Neural progenitor cell (in vitro differentiated cells): ENCODE results near the gene ADARB2. TPM values are rescaled to one million over a fixed set of nuclear protein-coding genes. Genes with fewer than 3 reads are reported as not detected.

ENCODE experiments used
- DNase-seq: peaks from one replicate; pipeline ENCODE4 v3.0.0-alpha.2; 2016; ENCODE audit warnings: low spot score
- H2AFZ ChIP-seq: fragments of 200-600 bp; sonication (generic); replicated peaks from 2 replicates; pipeline ENCODE4 v1.6.1; 2016; ENCODE audit warnings: antibody characterized with exemption
- H3F3A ChIP-seq: fragments of 200-600 bp; sonication (generic); 2 replicates; pipeline ENCODE4 v1.6.1; 2016; ENCODE audit warnings: antibody characterized with exemption, low read depth
- H3K27ac ChIP-seq: fragments of 200-600 bp; sonication (generic); 2 replicates; pipeline ENCODE4 v1.5.1; 2016; ENCODE audit warnings: mild to moderate bottlenecking
- H3K27me3 ChIP-seq: fragments of 200-600 bp; sonication (generic); 2 replicates; pipeline ENCODE4 v1.6.1; 2016; ENCODE audit warnings: mild to moderate bottlenecking, moderate library complexity
- H3K36me3 ChIP-seq: fragments of 200-600 bp; sonication (generic); 2 replicates; pipeline ENCODE4 v1.5.1; 2016
- H3K4me1 ChIP-seq: fragments of 200-600 bp; sonication (generic); 2 replicates; pipeline ENCODE4 v1.6.1; 2016; ENCODE audit warnings: mixed run types
- H3K4me2 ChIP-seq: fragments of 200-600 bp; sonication (generic); 2 replicates; pipeline ENCODE4 v1.6.1; 2016
- H3K4me3 ChIP-seq: fragments of 200-600 bp; sonication (generic); 2 replicates; pipeline ENCODE4 v1.5.1; 2016
- H3K79me2 ChIP-seq: fragments of 200-600 bp; sonication (generic); 2 replicates; pipeline ENCODE4 v1.6.1; 2016; ENCODE audit warnings: low read depth
- H3K9ac ChIP-seq: fragments of 200-600 bp; sonication (generic); 2 replicates; pipeline ENCODE4 v1.6.1; 2016
- H3K9me3 ChIP-seq: fragments of 200-600 bp; sonication (generic); 2 replicates; pipeline ENCODE4 v1.5.1; 2016; ENCODE audit warnings: low read depth
- H4K20me1 ChIP-seq: fragments of 200-600 bp; sonication (generic); 2 replicates; pipeline ENCODE4 v1.6.1; 2016; ENCODE audit warnings: low read depth
- H3K27ac Mint-ChIP-seq: 3 replicates; pipeline ENCODE4 v1.8.0; 2021; ENCODE audit warnings: mixed read lengths
- H3K27me3 Mint-ChIP-seq: 2 replicates; pipeline ENCODE4 v1.8.0; 2022; ENCODE audit warnings: low read depth, mild to moderate bottlenecking, inconsistent platforms, moderate library complexity, mixed read lengths; ENCODE audit not compliant: insufficient read depth
- H3K36me3 Mint-ChIP-seq: 3 replicates; pipeline ENCODE4 v1.8.0; 2021; ENCODE audit warnings: mixed read lengths
- H3K4me1 Mint-ChIP-seq: 3 replicates; pipeline ENCODE4 v1.8.0; 2021; ENCODE audit warnings: mixed read lengths
- H3K4me3 Mint-ChIP-seq: 3 replicates; pipeline ENCODE4 v1.8.0; 2021; ENCODE audit warnings: mild to moderate bottlenecking, moderate library complexity, mixed read lengths
- H3K9me3 Mint-ChIP-seq: 3 replicates; pipeline ENCODE4 v1.8.0; 2020; ENCODE audit warnings: mixed read lengths
- EZH2 ChIP-seq: fragments of 200-600 bp; sonication (generic); IDR thresholded peaks from 2 replicates; pipeline ENCODE4 v1.6.1; 2017; ENCODE audit warnings: antibody characterized with exemption, mild to moderate bottlenecking, moderate library complexity
- EZH2phosphoT487 ChIP-seq: fragments of 200-600 bp; sonication (generic); IDR thresholded peaks from 2 replicates; pipeline ENCODE4 v1.6.1; 2017; ENCODE audit warnings: antibody characterized with exemption
- total RNA-seq: library from RNA; depleted of rRNA; stranded (reverse); fragments of >200 nt; gene quantifications from 2 replicates; pipeline ENCODE4 v1.2.3, GENCODE V29; 2015; ENCODE audit warnings: low replicate concordance
- TF ChIP-seq, protein P1 (sequence below): fragments of 200-600 bp; sonication (generic); IDR thresholded peaks from 2 replicates; pipeline ENCODE4 v1.5.1; 2017; ENCODE audit warnings: antibody characterized with exemption, mild to moderate bottlenecking

The ADARB2 gene
- total RNA-seq, 1 donor from 2014 or later = not detected

DNA sequence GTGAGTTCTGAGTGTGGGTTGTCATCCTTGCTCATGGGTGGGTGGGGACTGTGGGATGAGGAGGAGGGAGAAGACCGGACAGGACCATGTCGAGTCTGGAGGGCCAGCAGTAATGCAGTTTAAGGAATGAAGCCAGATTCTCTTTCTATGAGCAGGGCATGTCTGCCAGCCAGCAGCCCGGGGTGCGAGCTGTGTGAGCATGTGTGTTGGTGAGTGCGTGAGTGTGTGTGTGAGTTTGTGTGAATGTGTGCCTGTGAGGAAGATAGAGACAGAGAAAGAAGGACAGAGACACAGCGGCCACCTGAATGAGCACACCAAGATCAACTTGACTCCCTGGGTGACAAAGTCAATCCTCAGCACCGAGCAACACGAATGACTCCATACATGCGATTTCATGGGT is 52.3 kb downstream of the ADARB2 start:
- peaks cover 3% of the 10 kb centered on the region for H3K36me3 Mint-ChIP-seq
- Histone ChIP-seq H2AFZ (no peak overlapping the region), H3K9ac (no peak overlapping the region), H3F3A (no peaks in the 10 kb centered on the region), H3K4me1 (peaks cover 2% of the 10 kb centered on the region), H3K9me3 (no peaks in the 10 kb centered on the region), H3K79me2 (no peaks in the 10 kb centered on the region), H3K36me3 (no peaks in the 10 kb centered on the region), H3K4me2 (no peak overlapping the region), H3K27me3 (no peaks in the 10 kb centered on the region), H3K27ac (no peak overlapping the region), H3K4me3 (no peak overlapping the region), H4K20me1 (no peaks in the 10 kb centered on the region)
- peaks cover 3% of the 10 kb centered on the region for H3K27me3 Mint-ChIP-seq
- H3K9me3 Mint-ChIP-seq = peaks cover 13% of the 10 kb centered on the region
- no peak for DNase-seq
- H3K4me3 Mint-ChIP-seq = no peak overlapping the region
- H3K27ac Mint-ChIP-seq = no peak overlapping the region
- TF ChIP-seq EZH2 (no peak), EZH2phosphoT487 (no peak)
- TF ChIP-seq, protein P1, sequence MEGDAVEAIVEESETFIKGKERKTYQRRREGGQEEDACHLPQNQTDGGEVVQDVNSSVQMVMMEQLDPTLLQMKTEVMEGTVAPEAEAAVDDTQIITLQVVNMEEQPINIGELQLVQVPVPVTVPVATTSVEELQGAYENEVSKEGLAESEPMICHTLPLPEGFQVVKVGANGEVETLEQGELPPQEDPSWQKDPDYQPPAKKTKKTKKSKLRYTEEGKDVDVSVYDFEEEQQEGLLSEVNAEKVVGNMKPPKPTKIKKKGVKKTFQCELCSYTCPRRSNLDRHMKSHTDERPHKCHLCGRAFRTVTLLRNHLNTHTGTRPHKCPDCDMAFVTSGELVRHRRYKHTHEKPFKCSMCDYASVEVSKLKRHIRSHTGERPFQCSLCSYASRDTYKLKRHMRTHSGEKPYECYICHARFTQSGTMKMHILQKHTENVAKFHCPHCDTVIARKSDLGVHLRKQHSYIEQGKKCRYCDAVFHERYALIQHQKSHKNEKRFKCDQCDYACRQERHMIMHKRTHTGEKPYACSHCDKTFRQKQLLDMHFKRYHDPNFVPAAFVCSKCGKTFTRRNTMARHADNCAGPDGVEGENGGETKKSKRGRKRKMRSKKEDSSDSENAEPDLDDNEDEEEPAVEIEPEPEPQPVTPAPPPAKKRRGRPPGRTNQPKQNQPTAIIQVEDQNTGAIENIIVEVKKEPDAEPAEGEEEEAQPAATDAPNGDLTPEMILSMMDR = no peak
- peaks cover 16% of the 10 kb centered on the region for H3K4me1 Mint-ChIP-seq

DNA sequence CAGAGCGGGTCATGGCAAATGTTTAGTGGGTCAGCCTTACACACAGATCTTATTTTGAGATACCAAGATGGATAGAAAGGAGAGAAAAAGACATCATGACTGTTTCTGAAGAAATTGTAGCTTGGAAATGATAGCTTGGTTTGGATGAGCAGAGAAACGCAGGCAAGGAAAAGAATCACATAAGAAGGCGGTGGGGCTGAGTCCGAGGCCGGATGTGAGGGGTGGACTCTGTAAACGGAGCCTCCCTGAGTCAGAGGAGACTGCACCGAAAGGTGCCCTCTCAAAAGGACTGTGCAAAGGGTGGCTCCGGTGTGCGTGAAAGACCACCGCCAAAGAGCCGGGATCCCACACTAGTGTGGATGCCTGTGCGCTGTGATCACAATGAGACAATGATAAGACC is 53.7 kb downstream of the ADARB2 start:
- H3K9me3 ChIP-seq = no peaks in the 10 kb centered on the region
- H3K79me2 ChIP-seq = no peaks in the 10 kb centered on the region
- Mint-ChIP-seq H3K9me3 (peaks cover 6% of the 10 kb centered on the region), H3K27me3 (peaks cover 3% of the 10 kb centered on the region), H3K4me1 (peaks cover 18% of the 10 kb centered on the region), H3K4me3 (no peak overlapping the region), H3K36me3 (peaks cover 3% of the 10 kb centered on the region), H3K27ac (no peak overlapping the region)
- no peak overlapping the region for H3K9ac ChIP-seq
- no peaks in the 10 kb centered on the region for H3K27me3 ChIP-seq
- no peaks in the 10 kb centered on the region for H4K20me1 ChIP-seq
- DNase-seq = no peak
- H2AFZ ChIP-seq = no peak overlapping the region
- no peaks in the 10 kb centered on the region for H3K36me3 ChIP-seq
- TF ChIP-seq, protein P1 = no peak
- TF ChIP-seq EZH2 (no peak), EZH2phosphoT487 (no peak)
- no peaks in the 10 kb centered on the region for H3F3A ChIP-seq
- peaks cover 2% of the 10 kb centered on the region for H3K4me1 ChIP-seq
- H3K4me2 ChIP-seq = no peak overlapping the region
- no peak overlapping the region for H3K4me3 ChIP-seq
- no peak overlapping the region for H3K27ac ChIP-seq

DNA sequence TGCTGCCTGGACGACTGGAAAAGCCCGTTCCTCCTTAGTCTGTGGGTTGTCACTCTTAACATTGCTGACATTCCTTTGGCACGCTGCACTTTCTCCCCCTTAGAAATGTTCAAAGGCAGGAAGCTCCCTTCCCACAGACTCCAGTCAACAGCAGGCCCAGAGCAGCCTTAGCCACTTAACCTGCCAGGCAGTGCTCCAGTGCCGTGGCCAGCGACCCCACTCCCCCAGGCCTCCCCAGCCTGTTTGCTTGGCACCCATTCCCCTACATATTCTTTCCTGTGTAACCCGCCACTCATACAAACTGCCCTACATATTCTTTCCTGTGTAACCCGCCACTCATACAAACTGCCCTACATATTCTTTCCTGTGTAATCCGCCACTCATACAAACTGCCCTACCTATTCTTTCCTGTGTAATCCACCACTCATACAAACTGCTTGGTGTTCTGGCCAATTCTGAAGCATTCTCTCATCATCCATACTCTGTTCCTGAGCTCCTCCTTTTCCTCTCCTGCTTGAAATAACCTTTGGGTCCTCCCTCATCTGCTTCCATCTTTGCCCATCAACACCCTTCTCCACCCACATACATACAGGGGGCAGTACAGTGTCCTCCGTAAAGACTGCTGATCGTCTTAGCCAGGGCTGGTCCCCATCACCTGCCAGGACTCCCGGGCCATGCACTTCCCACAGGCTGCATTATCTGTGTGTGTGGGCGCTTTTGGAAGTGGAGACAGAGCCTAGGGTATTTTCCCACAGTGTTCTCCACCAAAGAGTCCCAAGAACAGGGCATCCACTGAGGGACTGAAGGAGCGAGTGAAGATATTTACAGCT is 57.3 kb downstream of the ADARB2 start:
- peaks cover 3% of the 10 kb centered on the region for H3K27me3 Mint-ChIP-seq
- Histone ChIP-seq H3F3A (no peaks in the 10 kb centered on the region), H3K27ac (no peak overlapping the region), H3K36me3 (no peaks in the 10 kb centered on the region), H3K4me3 (no peak overlapping the region), H3K79me2 (no peaks in the 10 kb centered on the region), H4K20me1 (no peaks in the 10 kb centered on the region), H3K27me3 (no peaks in the 10 kb centered on the region), H3K9ac (no peak overlapping the region), H3K4me2 (no peak overlapping the region), H2AFZ (no peak overlapping the region), H3K4me1 (no peaks in the 10 kb centered on the region), H3K9me3 (no peaks in the 10 kb centered on the region)
- TF ChIP-seq EZH2phosphoT487 = no peak
- H3K36me3 Mint-ChIP-seq = peaks cover 1% of the 10 kb centered on the region
- no peak overlapping the region for H3K4me3 Mint-ChIP-seq
- H3K27ac Mint-ChIP-seq = no peak overlapping the region
- DNase-seq = peak; percentile 28
- H3K4me1 Mint-ChIP-seq = peaks cover 15% of the 10 kb centered on the region
- peaks cover 1% of the 10 kb centered on the region for H3K9me3 Mint-ChIP-seq

DNA sequence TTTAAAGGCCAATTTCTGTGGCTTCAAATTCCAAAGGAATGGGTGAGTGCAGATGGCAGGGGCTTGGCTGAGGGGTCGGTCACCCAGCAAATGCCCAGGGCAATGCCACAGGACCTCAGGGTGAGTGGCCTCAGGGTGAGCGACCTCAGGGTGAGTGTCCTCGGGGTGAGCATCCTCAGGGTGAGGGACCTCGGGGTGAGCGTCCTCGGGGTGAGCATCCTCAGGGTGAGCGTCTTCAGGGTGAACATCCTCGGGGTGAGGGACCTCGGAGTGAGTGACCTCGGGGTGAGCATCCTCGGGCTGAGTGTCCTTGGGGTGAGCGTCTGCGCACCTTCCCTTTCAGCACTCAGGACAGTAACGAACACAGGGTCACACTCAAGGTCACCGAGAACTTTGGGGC is 59.2 kb downstream of the ADARB2 start:
- Histone ChIP-seq H3K79me2 (no peaks in the 10 kb centered on the region), H2AFZ (no peak overlapping the region), H3K36me3 (no peaks in the 10 kb centered on the region), H3F3A (no peaks in the 10 kb centered on the region), H4K20me1 (no peaks in the 10 kb centered on the region), H3K9me3 (no peaks in the 10 kb centered on the region), H3K4me2 (no peak overlapping the region), H3K4me1 (no peaks in the 10 kb centered on the region), H3K27me3 (no peaks in the 10 kb centered on the region), H3K4me3 (no peak overlapping the region), H3K9ac (no peak overlapping the region), H3K27ac (no peak overlapping the region)
- H3K36me3 Mint-ChIP-seq = no peaks in the 10 kb centered on the region
- no peaks in the 10 kb centered on the region for H3K9me3 Mint-ChIP-seq
- DNase-seq = no peak
- H3K27ac Mint-ChIP-seq = no peak overlapping the region
- H3K27me3 Mint-ChIP-seq = peaks cover 10% of the 10 kb centered on the region
- no peak overlapping the region for H3K4me3 Mint-ChIP-seq
- peaks cover 15% of the 10 kb centered on the region for H3K4me1 Mint-ChIP-seq
- TF ChIP-seq, protein P1 = no peak
- TF ChIP-seq EZH2phosphoT487 (no peak), EZH2 (no peak)
